PC-9 (cell line): ENCODE measurements around the gene FURIN.
A peak's percentile ranks its signal among the peaks of the same experiment; 100 is the strongest.

Experiments used
- CTCF ChIP-seq: fragments of 200-600 bp; sonication (generic); conservative IDR thresholded peaks from 2 replicates; pipeline ENCODE4 v1.6.1; 2017; ENCODE audit warnings: mixed run types, antibody characterized with exemption, mild to moderate bottlenecking, moderate library complexity
- EZH2 ChIP-seq: fragments of 200-600 bp; sonication (generic); IDR thresholded peaks from 2 replicates; pipeline ENCODE4 v1.8.0; 2017; ENCODE audit warnings: antibody characterized with exemption, low read depth

- TF ChIP-seq CTCF: peak; percentile 88
- TF ChIP-seq EZH2: no peak
These were observed 63.7 kb downstream of the FURIN start, which contains the start of gene HDDC3 for GRCh38 chr15:90931828-90932659.
